GM13976 (cell line): ENCODE measurements around the gene SORBS2.
"Not testable (repeated sequence)": the region's sequence is repeated elsewhere in the genome, so short reads cannot be mapped to it uniquely, and the experiment has no call there.

Source experiments
- DNase-seq: peaks from one replicate; pipeline ENCODE4 v3.0.0; 2012; ENCODE audit warnings: low spot score
- CTCF ChIP-seq: IDR thresholded peaks from 2 replicates; pipeline ENCODE4 v1.5.1; 2012; ENCODE audit warnings: borderline replicate concordance, mild to moderate bottlenecking; ENCODE audit not compliant: insufficient read depth; ENCODE audit errors: extremely low read depth, missing control alignments, control extremely low read depth
- in situ Hi-C: fragments of 300-500 bp; cut with MboI; formaldehyde crosslinking; loops from one replicate; pipeline ENCODE4 v1.12.0; 2022; ENCODE audit warnings: low sequenced_read_pairs, mixed read lengths, inconsistent platforms; ENCODE audit not compliant: unreplicated experiment

Gene SORBS2

GRCh38 chr4:185710487-185710995, 101.5 kb downstream of the SORBS2 start:
- DNase-seq, result no peak
- TF ChIP-seq CTCF, result no peak
- in situ Hi-C loops, result no loop called here

DNA sequence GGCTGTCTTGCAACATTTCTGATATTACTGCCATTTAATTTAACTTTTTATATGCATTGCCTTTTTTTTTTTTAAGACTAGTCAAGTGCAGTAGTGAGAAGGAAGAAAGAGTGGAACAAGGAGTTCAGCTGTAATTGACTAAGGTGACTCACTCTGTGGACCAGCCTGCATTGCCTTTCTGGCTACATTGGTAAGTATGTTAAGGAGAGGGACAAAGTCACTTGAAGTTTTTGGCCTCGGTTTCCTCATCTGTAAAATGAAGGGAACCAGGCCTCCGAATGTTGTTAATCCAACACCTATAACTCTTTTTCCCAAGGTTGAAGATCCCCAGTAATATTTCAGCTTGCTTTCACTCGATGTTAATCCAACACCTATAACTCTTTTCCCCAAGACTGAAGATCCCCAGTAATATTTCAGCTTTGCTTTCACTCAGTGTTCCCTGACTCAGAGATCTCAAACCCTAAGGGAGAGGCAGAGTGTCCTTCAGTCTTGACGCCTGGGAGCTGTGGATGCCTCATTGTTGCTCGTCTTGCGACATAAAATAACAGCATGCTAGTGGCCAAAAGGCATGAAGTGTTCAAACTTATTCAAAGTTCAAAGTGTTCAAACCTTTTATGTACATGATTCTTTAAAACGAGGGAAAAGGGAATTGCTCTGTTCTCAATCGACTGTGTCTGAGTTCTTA, 102.0 kb downstream of the SORBS2 start:
- DNase-seq, result no peak
- in situ Hi-C loops, result no loop called here
- no peak for TF ChIP-seq CTCF

- no peak for TF ChIP-seq CTCF
- in situ Hi-C loops, result no loop called here
- no peak for DNase-seq
These were observed 103.6 kb downstream of the SORBS2 start for GRCh38 chr4:185708348-185708747.

DNA sequence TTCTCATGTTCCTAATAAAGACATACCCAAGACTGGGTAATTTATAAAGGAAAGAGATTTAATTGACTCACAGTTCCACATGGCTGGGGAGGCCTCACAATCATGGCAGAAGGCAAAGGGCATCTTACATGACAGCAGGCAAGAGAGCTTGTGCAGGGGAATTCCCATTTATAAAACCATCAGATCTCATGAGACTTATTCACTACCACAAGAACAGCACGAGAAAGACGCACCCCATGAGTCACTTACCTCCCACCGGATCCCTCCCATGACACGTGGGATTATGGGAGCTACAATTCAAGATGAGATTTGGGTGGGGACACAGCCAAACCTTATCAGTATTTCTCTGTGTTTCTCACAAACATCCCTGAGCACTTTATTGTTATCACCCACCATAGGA, 104.4 kb downstream of the SORBS2 start:
- in situ Hi-C loops, DNase-seq: not testable (repeated sequence)

DNA sequence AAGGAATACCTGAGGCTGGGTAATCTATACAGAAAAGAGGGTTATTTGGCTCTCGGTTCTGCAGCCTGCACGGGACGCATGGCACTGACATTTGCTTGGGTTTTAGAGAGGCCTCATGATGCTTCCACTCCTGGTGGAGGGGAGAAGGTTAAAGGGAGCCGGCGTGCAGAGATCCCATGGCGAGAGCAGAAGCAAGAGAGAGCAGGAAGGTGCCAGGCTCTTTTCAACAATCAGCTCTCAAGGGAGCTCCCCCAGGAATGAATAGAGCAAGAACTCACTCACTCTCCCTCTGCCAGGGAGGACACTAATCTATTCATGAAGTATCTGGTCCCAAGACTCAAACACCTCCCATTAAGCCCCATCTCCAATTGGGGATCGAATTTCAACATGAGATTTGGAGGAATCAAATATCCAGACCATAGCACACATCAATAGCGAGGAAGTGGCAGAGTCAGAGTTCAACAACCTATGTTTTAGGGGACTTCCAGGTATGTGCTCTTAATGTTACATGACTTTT, 109.8 kb downstream of the SORBS2 start:
- no peak for TF ChIP-seq CTCF
- in situ Hi-C loops, result no loop called here
- no peak for DNase-seq

DNA sequence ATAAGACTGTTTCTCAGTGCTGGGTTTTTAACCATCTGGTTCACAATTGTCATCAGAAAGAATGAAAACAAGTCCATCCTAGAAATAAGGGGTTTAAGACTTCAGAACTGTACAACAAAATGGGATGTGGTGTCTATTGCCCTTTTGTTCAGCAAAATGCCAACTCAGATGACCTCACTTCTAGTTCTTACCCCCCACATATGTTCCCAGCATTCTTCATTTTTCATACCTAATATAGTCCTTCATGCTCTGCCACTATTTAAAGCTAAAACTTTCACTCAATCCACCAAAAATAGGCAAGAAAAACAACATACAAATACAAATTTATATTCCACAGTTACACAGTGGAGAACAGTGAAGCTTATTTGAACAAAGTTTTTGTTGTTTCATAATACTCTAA, 111.4 kb downstream of the SORBS2 start:
- no peak for TF ChIP-seq CTCF
- no peak for DNase-seq
- in situ Hi-C loops, result no loop called here

DNA sequence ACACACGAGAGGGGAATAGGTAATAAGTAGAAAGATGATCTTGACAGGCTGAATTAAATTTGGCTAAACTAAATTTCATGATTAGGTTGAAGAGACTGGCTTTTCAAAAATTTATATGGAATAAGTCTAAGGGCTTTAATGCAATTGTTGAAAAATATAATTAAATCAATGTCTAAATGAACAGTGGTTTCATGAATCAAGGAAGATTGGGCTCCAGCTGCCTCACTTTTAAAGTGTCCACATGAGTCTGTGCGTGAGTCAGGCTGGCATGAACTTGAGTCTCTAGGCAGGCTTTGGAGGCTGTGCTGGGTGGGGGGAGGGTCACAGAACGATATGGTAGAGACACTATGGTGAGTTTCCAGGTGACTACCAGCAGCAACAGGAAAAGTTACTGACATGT, 111.9 kb downstream of the SORBS2 start:
- TF ChIP-seq CTCF, result no peak
- no peak for DNase-seq
- in situ Hi-C loops, result no loop called here
